Thyroid gland (tissue), 4 donors: ENCODE results near the gene PCMTD2.

Source experiments
- CTCF ChIP-seq, 6 experiments: fragments of 200-600 bp in 3 of 6; fragments of 450-650 bp in 3 of 6; sonication (generic) in 3 of 6; IDR thresholded peaks; one replicate each; pipeline ENCODE4 v1.5.1; 2016 to 2019; ENCODE audit warnings: antibody characterized with exemption in 6 of 6, mild to moderate bottlenecking in 2 of 6, inconsistent platforms in 1 of 6, moderate library complexity in 1 of 6
- POLR2A ChIP-seq, 2 donors: fragments of 450-650 bp; IDR thresholded peaks; one replicate each; pipeline ENCODE4 v1.6.1; 2017; ENCODE audit warnings: antibody characterized with exemption in 2 of 2, mild to moderate bottlenecking in 2 of 2, moderate library complexity in 1 of 2

DNA sequence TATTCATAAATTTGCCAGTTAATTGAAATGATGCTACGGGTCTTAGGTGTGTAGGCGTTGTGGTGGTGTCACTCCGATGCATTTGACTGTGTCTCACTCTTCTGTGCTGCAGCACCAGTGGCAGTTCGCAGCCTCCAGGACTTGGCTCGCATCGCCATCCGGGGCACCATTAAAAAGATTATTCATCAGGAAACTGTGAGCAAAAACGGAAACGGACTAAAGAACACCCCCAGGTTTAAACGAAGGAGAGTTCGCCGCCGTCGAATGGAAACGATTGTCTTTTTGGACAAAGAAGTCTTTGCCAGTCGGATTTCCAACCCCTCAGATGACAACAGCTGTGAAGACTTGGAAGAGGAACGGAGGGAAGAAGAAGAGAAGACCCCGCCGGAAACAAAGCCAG, 17.6 kb downstream of the PCMTD2 start:
- TF ChIP-seq CTCF (IDR thresholded peaks at IDR 0.05) (no peak), POLR2A (IDR thresholded peaks at IDR 0.05) (no peak)
